ENCODE results near the gene MICAL2. TPM values are rescaled to one million over a fixed set of nuclear protein-coding genes. Genes with fewer than 3 reads are reported as not detected.

Gene MICAL2
- total and polyA plus RNA-seq, 10 of the 15 experiments (the other 5 are each of a cell fraction or from before 2014, with no cell fraction given), result 0.90 to 5.6 (median 2.4) TPM

DNA sequence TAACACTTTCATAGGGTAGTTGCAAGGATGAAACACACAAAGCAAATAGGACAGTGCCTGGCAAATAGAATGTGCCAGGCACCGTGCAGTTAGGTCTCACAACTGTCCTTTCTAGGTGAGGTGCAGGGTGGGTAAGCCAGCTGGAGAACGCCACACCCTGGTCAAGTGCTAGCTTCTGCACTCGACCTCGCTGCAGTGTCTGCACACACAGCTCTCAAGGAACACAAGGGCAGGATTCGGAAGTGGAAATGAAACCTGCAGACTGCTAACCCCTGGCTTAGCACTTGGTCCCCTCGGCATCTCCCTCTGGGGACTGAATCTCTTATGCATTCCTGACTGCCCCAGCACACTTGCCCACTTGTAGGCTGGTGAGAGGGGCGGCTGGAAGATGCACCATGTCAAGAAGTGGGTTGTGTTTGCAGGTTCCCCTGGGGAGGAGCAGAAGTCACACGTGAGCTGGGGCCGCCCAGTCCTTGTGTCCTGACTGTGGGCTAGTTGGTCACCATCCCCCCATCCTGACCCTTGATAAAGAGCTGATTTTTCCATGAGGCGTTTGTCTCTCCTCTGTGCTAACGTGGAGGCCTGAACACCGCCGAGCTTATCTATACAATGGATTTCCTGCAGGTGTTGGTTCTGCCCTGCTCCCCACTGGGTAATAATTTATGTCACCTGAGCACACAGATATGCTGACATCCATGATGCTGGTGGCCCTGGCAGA, 89.0 kb downstream of the MICAL2 start:
- no peaks in the 10 kb centered on the region for H4K20me1 ChIP-seq (ENCODE audit: control insufficient read depth, insufficient read depth)
- RAD21 ChIA-PET (ENCODE audit: unreplicated experiment), result interaction anchor here (1.0 to 2.7 kb wide), 12 partner anchors 8 to 152 kb away, joined by 3 to 10 read pairs (median 4); no protein-coding TSS in a partner anchor
- POLR2A ChIA-PET, result interaction anchor here (1.9 kb wide), 1 partner anchor 10 kb away, joined by 6 read pairs; no protein-coding TSS in a partner anchor

More for the DNA sequence above, 89.0 kb downstream of the MICAL2 start:
- Histone ChIP-seq H3K4me2 (ENCODE audit: control insufficient read depth, insufficient read depth) (no peak overlapping the region), H3K27ac (ENCODE audit: control insufficient read depth, insufficient read depth) (no peak overlapping the region), H3K79me2 (ENCODE audit: control insufficient read depth, insufficient read depth, low read length) (no peaks in the 10 kb centered on the region), H3K9me3 (replicated peaks; ENCODE audit: control insufficient read depth, insufficient read depth, low read length) (no peaks in the 10 kb centered on the region), H3K27me3 (replicated peaks in 1 of 2; ENCODE audit: control insufficient read depth in 2 of 2, insufficient read depth in 2 of 2, low read length in 1 of 2) (no peaks in the 10 kb centered on the region), H3K4me3 (no peak overlapping the region), H2AFZ (ENCODE audit: control insufficient read depth, low read depth, low read length) (no peak overlapping the region), H3K9ac (ENCODE audit: control insufficient read depth, insufficient read depth, low read length) (no peak overlapping the region), H3K4me1 (ENCODE audit: control insufficient read depth, insufficient read depth, low read length) (peaks cover 26% of the 10 kb centered on the region), H3K36me3 (ENCODE audit: control insufficient read depth in 2 of 2, insufficient read depth in 2 of 2, low read length in 1 of 2) (no peaks in the 10 kb centered on the region)
- FAIRE-seq, result no peak
- TF ChIP-seq RAD21 (IDR thresholded peaks at IDR 0.05; ENCODE audit: insufficient read depth, low read depth, low read length), result no peak
- peak; percentile 51; the same call in 1 of the 2 replicates for TF ChIP-seq SPI1 (IDR thresholded peaks at IDR 0.05; ENCODE audit: borderline replicate concordance, insufficient read depth, low read depth, low read length)
- TF ChIP-seq, protein P1, sequence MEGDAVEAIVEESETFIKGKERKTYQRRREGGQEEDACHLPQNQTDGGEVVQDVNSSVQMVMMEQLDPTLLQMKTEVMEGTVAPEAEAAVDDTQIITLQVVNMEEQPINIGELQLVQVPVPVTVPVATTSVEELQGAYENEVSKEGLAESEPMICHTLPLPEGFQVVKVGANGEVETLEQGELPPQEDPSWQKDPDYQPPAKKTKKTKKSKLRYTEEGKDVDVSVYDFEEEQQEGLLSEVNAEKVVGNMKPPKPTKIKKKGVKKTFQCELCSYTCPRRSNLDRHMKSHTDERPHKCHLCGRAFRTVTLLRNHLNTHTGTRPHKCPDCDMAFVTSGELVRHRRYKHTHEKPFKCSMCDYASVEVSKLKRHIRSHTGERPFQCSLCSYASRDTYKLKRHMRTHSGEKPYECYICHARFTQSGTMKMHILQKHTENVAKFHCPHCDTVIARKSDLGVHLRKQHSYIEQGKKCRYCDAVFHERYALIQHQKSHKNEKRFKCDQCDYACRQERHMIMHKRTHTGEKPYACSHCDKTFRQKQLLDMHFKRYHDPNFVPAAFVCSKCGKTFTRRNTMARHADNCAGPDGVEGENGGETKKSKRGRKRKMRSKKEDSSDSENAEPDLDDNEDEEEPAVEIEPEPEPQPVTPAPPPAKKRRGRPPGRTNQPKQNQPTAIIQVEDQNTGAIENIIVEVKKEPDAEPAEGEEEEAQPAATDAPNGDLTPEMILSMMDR (IDR thresholded peaks at IDR 0.05 in 2 of 3, conservative IDR thresholded peaks at IDR 0.05 in 1 of 3; ENCODE audit: control insufficient read depth in 2 of 3, extremely low read depth in 1 of 3, insufficient read depth in 1 of 3, low read depth in 3 of 3, low read length in 3 of 3), result peak in 1 of 3 experiments; percentile 6; a peak in 1 of 6 replicates
- in situ Hi-C loops (cut with MboI), result no loop called here
- CTCF ChIA-PET, result interaction anchor here (0.6 to 2.8 kb wide), 12 partner anchors 9 to 152 kb away, joined by 3 to 12 read pairs (median 5); no protein-coding TSS in a partner anchor
- intact Hi-C loops (cut with micrococcal nuclease; ENCODE audit: unreplicated experiment), result no loop called here
- SMC1A ChIA-PET (ENCODE audit: uncharacterized antibody, unreplicated experiment), result interaction anchor here (0.8 to 3.7 kb wide), 13 partner anchors 10 to 151 kb away, joined by 3 to 16 read pairs (median 5); no protein-coding TSS in a partner anchor
- no TSS peak for BruUV-seq (replicated peaks)
- WGBS (ENCODE audit: insufficient coverage, insufficient replicate concordance, low lambda C conversion rate, missing lambda C conversion rate), result 62% methylated on average over 13 of the region's 13 CpGs
- ATAC-seq, result peak; percentile 68
- no peak for DNase-seq (ENCODE audit: low read depth, low spot score)
